HG02571 (cell line): ENCODE data around the gene TESK2.
"Not testable (repeated sequence)": the region's sequence is repeated elsewhere in the genome, so short reads cannot be mapped to it uniquely, and the experiment has no call there.

Source experiments
- ATAC-seq: cut with Tn5 transposase; IDR thresholded peaks from one replicate; pipeline ENCODE4 v1.9.1; 2021; ENCODE audit warnings: mild to moderate bottlenecking, moderate library complexity; ENCODE audit not compliant: unreplicated experiment

Gene TESK2

GRCh38 chr1:45421935-45422334, 69.0 kb downstream of the TESK2 start:
- no peak for ATAC-seq

- no peak for ATAC-seq
These were observed 76.2 kb downstream of the TESK2 start for GRCh38 chr1:45414746-45415145.

GRCh38 chr1:45412899-45413298, 78.1 kb downstream of the TESK2 start:
- ATAC-seq, result no peak

GRCh38 chr1:45411510-45411899, 79.5 kb downstream of the TESK2 start:
- ATAC-seq, result no peak

- no peak for ATAC-seq
These were observed 80.0 kb downstream of the TESK2 start for GRCh38 chr1:45410850-45411509.

- no peak for ATAC-seq
These were observed 81.7 kb downstream of the TESK2 start for GRCh38 chr1:45409276-45409675.

- no peak for ATAC-seq
These were observed 83.2 kb downstream of the TESK2 start for GRCh38 chr1:45407629-45408287.

- ATAC-seq, result no peak
These were observed 85.3 kb downstream of the TESK2 start for GRCh38 chr1:45405636-45406035.

GRCh38 chr1:45403718-45404117, 87.2 kb downstream of the TESK2 start:
- no peak for ATAC-seq

GRCh38 chr1:45403298-45403697, 87.7 kb downstream of the TESK2 start:
- no peak for ATAC-seq

GRCh38 chr1:45401524-45401923, 89.4 kb downstream of the TESK2 start:
- ATAC-seq, result no peak

GRCh38 chr1:45400049-45400448, 90.9 kb downstream of the TESK2 start:
- ATAC-seq, result no peak

- ATAC-seq, result no peak
These were observed 93.7 kb downstream of the TESK2 start for GRCh38 chr1:45397285-45397684.

GRCh38 chr1:45395582-45395981, 95.4 kb downstream of the TESK2 start:
- ATAC-seq, result no peak

- ATAC-seq, result no peak
These were observed 95.9 kb downstream of the TESK2 start for GRCh38 chr1:45395051-45395450.

- peak; percentile 66 for ATAC-seq
These were observed 96.6 kb downstream of the TESK2 start for GRCh38 chr1:45394342-45394741.

GRCh38 chr1:45393718-45394302, 97.2 kb downstream of the TESK2 start:
- peak; percentile 60 for ATAC-seq

GRCh38 chr1:45386219-45386618, 104.7 kb downstream of the TESK2 start:
- ATAC-seq, result no peak

- ATAC-seq, result no peak
These were observed 105.7 kb downstream of the TESK2 start for GRCh38 chr1:45385302-45385701.

GRCh38 chr1:45384213-45384612, 106.8 kb downstream of the TESK2 start:
- ATAC-seq, result not testable (repeated sequence)

GRCh38 chr1:45383191-45383590, 107.8 kb downstream of the TESK2 start:
- no peak for ATAC-seq

- no peak for ATAC-seq
These were observed 109.7 kb downstream of the TESK2 start for GRCh38 chr1:45381243-45381642.
